ENCODE results near the gene IL1RAP. TPM values are rescaled to one million over a fixed set of nuclear protein-coding genes. Genes with fewer than 3 reads are reported as not detected.

IL1RAP gene
- total RNA-seq, 2 experiments from 2014 or later: 13.7 to 14.7 TPM

- H3K27me3 Mint-ChIP-seq: no peaks in the 10 kb centered on the region
- H3K27ac ChIP-seq (ENCODE audit: low read depth in 1 of 2, low read length in 2 of 2): no peak overlapping the region
- intact Hi-C loops (cut with DNase I, micrococcal nuclease): no loop called here
- CTCF ChIA-PET: no interaction called here
- no peaks in the 10 kb centered on the region for H3K4me1 Mint-ChIP-seq (ENCODE audit: low read depth)
- H3K27ac Mint-ChIP-seq: no peak overlapping the region
- no peak overlapping the region for H3K4me3 ChIP-seq (ENCODE audit: low read length)
- no peaks in the 10 kb centered on the region for H3K4me1 ChIP-seq (ENCODE audit: insufficient read depth, low read length)
- H3K9me3 Mint-ChIP-seq: no peaks in the 10 kb centered on the region
- POLR2A ChIA-PET: no interaction called here
- ATAC-seq (ENCODE audit: poor library complexity) (no peak), DNase-seq (no peak)
- H3K36me3 Mint-ChIP-seq (ENCODE audit: low read depth): peaks cover 53% of the 10 kb centered on the region
- no peaks in the 10 kb centered on the region for H3K27me3 ChIP-seq (ENCODE audit: control insufficient read depth in 1 of 2, insufficient read depth in 2 of 2, low read length in 2 of 2)
- H3K36me3 ChIP-seq (ENCODE audit: insufficient read depth, low read length): peaks cover 14% of the 10 kb centered on the region
- H3K4me3 Mint-ChIP-seq: no peak overlapping the region
- no peak for TF ChIP-seq CTCF (IDR thresholded peaks at IDR 0.05)
- H3K9me3 ChIP-seq (ENCODE audit: control insufficient read depth in 1 of 2, insufficient read depth in 1 of 2, low read length in 2 of 2): no peaks in the 10 kb centered on the region
Observed at GRCh38 chr3:190626951-190627620, 113.2 kb downstream of the IL1RAP start.

GRCh38 chr3:190629088-190629487 lies 115.2 kb downstream of the IL1RAP start:
- no peak overlapping the region for H3K27ac Mint-ChIP-seq
- no peak for DNase-seq
- Histone ChIP-seq H3K36me3 (ENCODE audit: insufficient read depth, low read length) (peaks cover 2% of the 10 kb centered on the region), H3K9me3 (ENCODE audit: control insufficient read depth in 1 of 2, insufficient read depth in 1 of 2, low read length in 2 of 2) (no peaks in the 10 kb centered on the region), H3K4me3 (ENCODE audit: low read length) (no peak overlapping the region), H3K27me3 (ENCODE audit: control insufficient read depth in 1 of 2, insufficient read depth in 2 of 2, low read length in 2 of 2) (no peaks in the 10 kb centered on the region), H3K27ac (ENCODE audit: low read depth in 1 of 2, low read length in 2 of 2) (no peak overlapping the region), H3K4me1 (ENCODE audit: insufficient read depth, low read length) (no peaks in the 10 kb centered on the region)
- intact Hi-C loops (cut with DNase I, micrococcal nuclease): no loop called here
- no peak for TF ChIP-seq CTCF (IDR thresholded peaks at IDR 0.05)
- peaks cover 41% of the 10 kb centered on the region for H3K36me3 Mint-ChIP-seq (ENCODE audit: low read depth)
- H3K4me3 Mint-ChIP-seq: no peak overlapping the region
- H3K4me1 Mint-ChIP-seq (ENCODE audit: low read depth): no peaks in the 10 kb centered on the region
- no peaks in the 10 kb centered on the region for H3K9me3 Mint-ChIP-seq
- no peak for ATAC-seq (ENCODE audit: poor library complexity)
- ChIA-PET POLR2A (no interaction called here), CTCF (no interaction called here)
- H3K27me3 Mint-ChIP-seq: no peaks in the 10 kb centered on the region

- Mint-ChIP-seq H3K4me3 (no peak overlapping the region), H3K9me3 (no peaks in the 10 kb centered on the region), H3K4me1 (ENCODE audit: low read depth) (no peaks in the 10 kb centered on the region), H3K27me3 (no peaks in the 10 kb centered on the region), H3K36me3 (ENCODE audit: low read depth) (peaks cover 27% of the 10 kb centered on the region), H3K27ac (no peak overlapping the region)
- Histone ChIP-seq H3K4me3 (ENCODE audit: low read length) (no peak overlapping the region), H3K9me3 (ENCODE audit: control insufficient read depth in 1 of 2, insufficient read depth in 1 of 2, low read length in 2 of 2) (no peaks in the 10 kb centered on the region), H3K27me3 (ENCODE audit: control insufficient read depth in 1 of 2, insufficient read depth in 2 of 2, low read length in 2 of 2) (no peaks in the 10 kb centered on the region), H3K4me1 (ENCODE audit: insufficient read depth, low read length) (no peaks in the 10 kb centered on the region), H3K36me3 (ENCODE audit: insufficient read depth, low read length) (no peaks in the 10 kb centered on the region), H3K27ac (ENCODE audit: low read depth in 1 of 2, low read length in 2 of 2) (no peak overlapping the region)
- ATAC-seq (ENCODE audit: poor library complexity) (no peak), DNase-seq (no peak)
- ChIA-PET POLR2A (no interaction called here), CTCF (no interaction called here)
- TF ChIP-seq CTCF (IDR thresholded peaks at IDR 0.05): no peak
- intact Hi-C loops (cut with DNase I, micrococcal nuclease): no loop called here
Observed at GRCh38 chr3:190631295-190631694, 117.4 kb downstream of the IL1RAP start.

All from CD4-positive, alpha-beta T cell (primary cell).